T-cell (primary cell): ENCODE data around the gene ZNF277. TPM values are rescaled to one million over a fixed set of nuclear protein-coding genes. Genes with fewer than 3 reads are reported as not detected.

Experiments
- ATAC-seq, 4 experiments: fragments of 200-7000 bp in 3 of 4; fragments of 150-1000 bp in 1 of 4; cut with Tn5 transposase; replicated peaks in 1 of 4; 1 replicate in 3 of 4; 2 replicates in 1 of 4; pipeline ENCODE4 v1.10.0; 2021; ENCODE audit warnings: moderate library complexity in 3 of 4, mild to moderate bottlenecking in 2 of 4, moderate number of reproducible peaks in 1 of 4
- CTCF ChIA-PET, 2 donors: fragments of 300-600 bp; sonication (Branson Sonifier 250); formaldehyde crosslinking; loops; one replicate each; lab custom pipeline; 2022; ENCODE audit warnings: antibody characterized with exemption in 2 of 2; lab: Charles Lee
- POLR2A ChIA-PET, 2 donors: fragments of 300-600 bp; sonication (Branson Sonifier 250); formaldehyde crosslinking; loops; one replicate each; lab custom pipeline; 2022; ENCODE audit warnings: antibody characterized with exemption in 2 of 2; lab: Charles Lee
- DNase-seq, 35 experiments: peaks; one replicate each; pipeline versions ENCODE4 v3.0.0 to v3.0.0-alpha.2; 2013 to 2023
- H3K27ac ChIP-seq: one replicate; pipeline ENCODE4 v1.5.1; 2013; ENCODE audit warnings: low read length
- H3K27me3 ChIP-seq, 2 experiments: replicated peaks in 1 of 2; 1 replicate in 1 of 2; 2 replicates in 1 of 2; pipeline versions ENCODE4 v1.6.1 to v1.7.0; 2013; ENCODE audit warnings: low read length in 1 of 2, mixed read lengths in 1 of 2; ENCODE audit not compliant: control insufficient read depth in 2 of 2, insufficient read depth in 2 of 2; ENCODE audit errors: extremely low read depth in 1 of 2
- H3K36me3 ChIP-seq, 2 donors: 1 replicate in 1 of 2; 2 replicates in 1 of 2; pipeline versions ENCODE4 v1.6.1 to v1.7.0; 2013; ENCODE audit warnings: low read length in 1 of 2; ENCODE audit not compliant: control insufficient read depth in 2 of 2, insufficient read depth in 1 of 2; ENCODE audit errors: extremely low read depth in 1 of 2
- H3K4me1 ChIP-seq, 2 experiments: 1 replicate in 1 of 2; 2 replicates in 1 of 2; pipeline versions ENCODE4 v1.6.1 to v1.7.0; 2013; ENCODE audit warnings: low read length in 2 of 2, mixed read lengths in 1 of 2; ENCODE audit not compliant: insufficient read depth in 2 of 2, control insufficient read depth in 1 of 2; ENCODE audit errors: extremely low read depth in 1 of 2
- H3K4me3 ChIP-seq, 2 donors: 1 replicate in 1 of 2; 2 replicates in 1 of 2; pipeline versions ENCODE4 v1.5.1 to v1.7.0; 2013; ENCODE audit warnings: mild to moderate bottlenecking in 2 of 2, low read length in 1 of 2, moderate library complexity in 1 of 2; ENCODE audit not compliant: control insufficient read depth in 1 of 2; ENCODE audit errors: extremely low read depth in 1 of 2
- H3K9me3 ChIP-seq: 2 replicates; pipeline ENCODE4 v1.7.0; 2013
- H3K27ac Mint-ChIP-seq, 2 donors: one replicate each; pipeline ENCODE4 v1.8.0; 2020 to 2021; ENCODE audit warnings: mild to moderate bottlenecking in 2 of 2, mixed read lengths in 2 of 2
- H3K27me3 Mint-ChIP-seq, 2 donors: one replicate each; pipeline ENCODE4 v1.8.0; 2021 to 2022; ENCODE audit warnings: mixed read lengths in 2 of 2
- H3K36me3 Mint-ChIP-seq: one replicate; pipeline ENCODE4 v1.8.0; 2021; ENCODE audit warnings: mixed read lengths
- H3K4me1 Mint-ChIP-seq, 3 donors: one replicate each; pipeline ENCODE4 v1.8.0; 2020 to 2022; ENCODE audit warnings: mixed read lengths in 3 of 3, mild to moderate bottlenecking in 1 of 3
- H3K4me3 Mint-ChIP-seq, 3 donors: one replicate each; pipeline ENCODE4 v1.8.0; 2020 to 2022; ENCODE audit warnings: mild to moderate bottlenecking in 3 of 3, mixed read lengths in 3 of 3, moderate library complexity in 3 of 3
- H3K9me3 Mint-ChIP-seq, 3 donors: one replicate each; pipeline ENCODE4 v1.8.0; 2020 to 2022; ENCODE audit warnings: mixed read lengths in 3 of 3
- WGBS: methylation state at CpG from one replicate; pipeline ENCODE4 v1.1.5; 2013; ENCODE audit warnings: missing lambda C conversion rate; ENCODE audit not compliant: insufficient coverage; 5-methylcytosine and 5-hydroxymethylcytosine counted together
- total RNA-seq, 35 experiments: library from RNA in 6 of 35; stranded (reverse) in 6 of 35; fragments of 120-200 nt in 1 of 35; gene quantifications; one replicate each; pipeline versions ENCODE4 v1.2.1 to v1.2.4 and lab custom pipeline; 2013 to 2026

Gene ZNF277
- total RNA-seq, 5 donors from 2014 or later (not counting 1 experiment from before 2014, with no cell fraction given): 26.6 to 31.4 (median 30.2) TPM

GRCh38 chr7:112358513-112358912 is 152.0 kb downstream of the ZNF277 start:
- Histone ChIP-seq H3K9me3 (no peaks in the 10 kb centered on the region), H3K4me3 (no peak overlapping the region), H3K27me3 (peaks cover 0 to 7% of the 10 kb centered on the region in 2 experiments), H3K36me3 (no peaks in the 10 kb centered on the region), H3K4me1 (no peaks in the 10 kb centered on the region), H3K27ac (no peak overlapping the region)
- Mint-ChIP-seq H3K4me1 (no peaks in the 10 kb centered on the region), H3K4me3 (no peak overlapping the region), H3K36me3 (no peaks in the 10 kb centered on the region), H3K9me3 (peaks cover 0 to 3% (median 3%) of the 10 kb centered on the region in 3 donors), H3K27ac (no peak overlapping the region), H3K27me3 (peaks cover 18 to 26% of the 10 kb centered on the region in 2 donors)
- ATAC-seq (no peak), DNase-seq (no peak)
- CTCF ChIA-PET: no interaction called here
- POLR2A ChIA-PET: no interaction called here

DNA sequence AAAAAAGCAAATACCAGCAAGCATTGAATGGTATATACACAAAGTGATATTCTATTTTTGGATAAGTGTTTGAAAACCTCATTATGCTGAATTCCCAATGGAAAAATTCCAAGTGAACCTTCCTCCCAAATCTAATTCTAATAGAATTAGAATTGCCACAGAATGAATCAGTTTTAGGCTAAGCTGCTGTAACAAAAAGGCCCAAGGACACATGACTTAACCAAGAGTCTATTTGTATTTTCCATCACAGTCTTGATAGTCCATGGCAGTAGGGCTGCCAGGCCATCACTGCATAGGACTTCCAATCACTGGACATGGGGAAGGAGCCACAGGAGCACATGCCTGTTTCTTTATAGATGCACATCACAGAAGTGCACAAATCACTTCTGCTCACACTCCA is 152.6 kb downstream of the ZNF277 start:
- H3K4me1 Mint-ChIP-seq: no peaks in the 10 kb centered on the region
- no peaks in the 10 kb centered on the region for H3K36me3 ChIP-seq
- peaks cover 0 to 3% (median 3%) of the 10 kb centered on the region in 3 donors for H3K9me3 Mint-ChIP-seq
- H3K27ac Mint-ChIP-seq: no peak overlapping the region
- H3K4me3 Mint-ChIP-seq: no peak overlapping the region
- H3K27me3 Mint-ChIP-seq: peaks cover 21 to 26% of the 10 kb centered on the region in 2 donors
- POLR2A ChIA-PET: no interaction called here
- no peaks in the 10 kb centered on the region for H3K4me1 ChIP-seq
- H3K36me3 Mint-ChIP-seq: no peaks in the 10 kb centered on the region
- CTCF ChIA-PET: no interaction called here
- H3K9me3 ChIP-seq: no peaks in the 10 kb centered on the region
- ATAC-seq: no peak
- H3K27me3 ChIP-seq: peaks cover 0 to 10% of the 10 kb centered on the region in 2 experiments
- no peak overlapping the region for H3K4me3 ChIP-seq
- no peak for DNase-seq
- H3K27ac ChIP-seq: no peak overlapping the region

DNA sequence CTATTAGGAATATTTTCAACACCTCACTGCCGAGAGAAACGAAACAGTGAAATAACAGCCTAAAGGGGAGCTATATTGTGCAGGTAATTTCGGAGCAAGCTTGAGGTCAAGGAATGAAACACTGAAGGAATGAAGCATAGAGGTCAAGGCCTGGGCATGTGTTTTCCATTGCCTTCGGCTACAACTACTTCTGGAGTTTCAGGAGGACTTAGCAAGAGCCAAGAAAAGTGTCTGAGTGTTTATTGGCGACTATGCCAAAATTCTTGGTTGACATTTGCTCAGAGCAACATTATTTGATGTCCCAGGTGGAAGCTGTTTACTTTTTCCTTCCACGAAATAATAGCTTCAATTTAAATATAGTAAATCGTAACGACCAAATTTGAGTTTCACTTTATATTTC is 154.2 kb downstream of the ZNF277 start:
- 89% methylated on average over 4 of the region's 8 CpGs for WGBS
- no peaks in the 10 kb centered on the region for H3K4me1 Mint-ChIP-seq
- peaks cover 0 to 10% of the 10 kb centered on the region in 2 experiments for H3K27me3 ChIP-seq
- ATAC-seq: no peak
- H3K4me3 ChIP-seq: no peak overlapping the region
- H3K36me3 Mint-ChIP-seq: no peaks in the 10 kb centered on the region
- peaks cover 13 to 18% of the 10 kb centered on the region in 2 donors for H3K27me3 Mint-ChIP-seq
- no peaks in the 10 kb centered on the region for H3K4me1 ChIP-seq
- H3K27ac Mint-ChIP-seq: no peak overlapping the region
- H3K9me3 ChIP-seq: no peaks in the 10 kb centered on the region
- ChIA-PET POLR2A (no interaction called here), CTCF (no interaction called here)
- H3K9me3 Mint-ChIP-seq: peaks cover 0 to 3% (median 0%) of the 10 kb centered on the region in 3 donors
- H3K4me3 Mint-ChIP-seq: no peak overlapping the region
- H3K27ac ChIP-seq: no peak overlapping the region
- no peak for DNase-seq
- no peaks in the 10 kb centered on the region for H3K36me3 ChIP-seq

DNA sequence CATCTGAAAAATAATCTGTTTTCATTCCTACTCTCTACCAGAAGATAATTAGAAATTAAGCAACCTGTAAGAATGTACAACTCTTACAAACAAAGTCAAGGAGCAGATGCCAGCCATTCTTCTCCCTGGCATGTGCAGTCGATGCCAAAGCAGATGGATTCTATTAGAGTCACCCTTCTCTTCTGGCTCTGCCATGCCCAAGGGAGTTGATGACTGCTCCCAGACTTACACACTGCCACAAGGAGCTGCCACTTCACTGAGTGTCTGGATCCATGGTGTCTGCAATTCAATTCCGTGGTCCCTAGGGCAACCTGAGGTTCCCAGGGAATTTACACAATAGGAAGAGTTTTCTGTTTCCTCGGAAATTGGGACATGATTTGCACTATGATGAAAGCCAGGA is 154.7 kb downstream of the ZNF277 start:
- CTCF ChIA-PET: no interaction called here
- 80% methylated on average over 2 of the region's 3 CpGs for WGBS
- no peak overlapping the region for H3K4me3 Mint-ChIP-seq

DNA sequence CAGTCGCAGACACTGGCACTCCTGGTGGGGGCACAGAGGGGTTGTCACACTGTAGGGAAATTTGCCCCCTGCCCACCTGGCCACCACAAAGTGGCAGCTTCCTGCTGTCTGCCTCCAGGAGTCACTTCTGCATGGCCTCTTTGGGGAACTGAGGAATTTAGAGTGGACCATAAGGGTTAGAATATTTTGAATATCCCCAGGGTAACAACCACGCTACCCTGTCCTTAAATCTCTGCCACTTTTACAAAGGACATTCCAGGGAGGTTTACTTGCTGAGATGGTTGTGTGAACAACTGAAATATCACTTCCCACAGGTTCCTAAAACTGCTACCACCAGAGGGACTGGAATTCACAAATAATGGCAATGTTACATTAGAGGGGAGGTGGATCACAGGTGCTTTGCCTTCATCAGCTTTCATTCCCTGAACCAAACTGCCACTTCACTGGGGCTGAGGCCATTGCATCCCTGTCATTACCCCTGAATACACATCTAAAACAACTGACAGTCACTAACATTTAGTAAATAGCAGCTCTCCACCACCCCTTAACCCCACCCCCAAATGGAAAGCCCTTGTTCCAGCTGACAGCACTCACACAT is 155.7 kb downstream of the ZNF277 start:
- no peaks in the 10 kb centered on the region for H3K4me1 ChIP-seq
- ChIA-PET CTCF (no interaction called here), POLR2A (no interaction called here)
- no peaks in the 10 kb centered on the region for H3K9me3 ChIP-seq
- H3K36me3 ChIP-seq: no peaks in the 10 kb centered on the region
- H3K4me3 ChIP-seq: no peak overlapping the region
- ATAC-seq (no peak), DNase-seq (no peak)
- Mint-ChIP-seq H3K27me3 (peaks cover 13 to 15% of the 10 kb centered on the region in 2 donors), H3K4me1 (no peaks in the 10 kb centered on the region), H3K4me3 (no peak overlapping the region), H3K36me3 (no peaks in the 10 kb centered on the region), H3K27ac (no peak overlapping the region), H3K9me3 (peaks cover 0 to 3% (median 0%) of the 10 kb centered on the region in 3 donors)
- WGBS: 83% methylated on average over 1 of the region's 2 CpGs
- H3K27ac ChIP-seq: no peak overlapping the region
- peaks cover 0 to 9% of the 10 kb centered on the region in 2 experiments for H3K27me3 ChIP-seq

More for the DNA sequence above, 154.7 kb downstream of the ZNF277 start:
- H3K4me1 ChIP-seq: no peaks in the 10 kb centered on the region
- Mint-ChIP-seq H3K27me3 (peaks cover 13 to 15% of the 10 kb centered on the region in 2 donors), H3K27ac (no peak overlapping the region), H3K9me3 (peaks cover 0 to 3% (median 0%) of the 10 kb centered on the region in 3 donors), H3K4me1 (no peaks in the 10 kb centered on the region), H3K36me3 (no peaks in the 10 kb centered on the region)
- H3K9me3 ChIP-seq: no peaks in the 10 kb centered on the region
- ATAC-seq: no peak
- peaks cover 0 to 10% of the 10 kb centered on the region in 2 experiments for H3K27me3 ChIP-seq
- POLR2A ChIA-PET: no interaction called here
- H3K27ac ChIP-seq: no peak overlapping the region
- H3K4me3 ChIP-seq: no peak overlapping the region
- DNase-seq: no peak
- no peaks in the 10 kb centered on the region for H3K36me3 ChIP-seq

DNA sequence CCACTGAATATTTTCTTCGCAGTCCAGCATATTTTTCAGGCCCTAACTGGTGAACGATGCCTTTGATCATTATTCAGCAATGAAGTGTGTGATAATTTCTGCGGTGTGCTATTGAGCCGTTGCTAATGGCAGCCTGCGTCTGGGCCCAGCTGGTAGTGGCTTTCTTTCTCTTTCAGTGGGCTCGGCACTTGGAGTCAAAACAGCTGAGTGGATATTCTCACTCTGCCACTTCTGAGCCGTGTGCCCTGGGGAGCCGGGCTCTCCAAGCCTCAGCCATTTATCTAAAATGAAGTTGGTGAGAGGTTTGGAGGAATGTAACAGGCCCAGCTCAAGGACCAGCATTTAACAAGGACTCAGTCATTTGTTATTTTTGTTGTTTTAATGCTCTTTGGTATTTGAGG is 156.2 kb downstream of the ZNF277 start:
- Mint-ChIP-seq H3K4me1 (no peaks in the 10 kb centered on the region), H3K4me3 (no peak overlapping the region), H3K9me3 (peaks cover 0 to 3% (median 0%) of the 10 kb centered on the region in 3 donors), H3K27me3 (peaks cover 13 to 15% of the 10 kb centered on the region in 2 donors), H3K27ac (no peak overlapping the region), H3K36me3 (no peaks in the 10 kb centered on the region)
- DNase-seq (no peak), ATAC-seq (no peak)
- no peaks in the 10 kb centered on the region for H3K9me3 ChIP-seq
- H3K4me1 ChIP-seq: no peaks in the 10 kb centered on the region
- POLR2A ChIA-PET: no interaction called here
- CTCF ChIA-PET: no interaction called here
- peaks cover 0 to 8% of the 10 kb centered on the region in 2 experiments for H3K27me3 ChIP-seq
- H3K27ac ChIP-seq: no peak overlapping the region
- 90% methylated on average over 3 of the region's 8 CpGs for WGBS
- H3K36me3 ChIP-seq: no peaks in the 10 kb centered on the region
- no peak overlapping the region for H3K4me3 ChIP-seq
